Measurements from ENCODE around the gene FRMD1.

DNA sequence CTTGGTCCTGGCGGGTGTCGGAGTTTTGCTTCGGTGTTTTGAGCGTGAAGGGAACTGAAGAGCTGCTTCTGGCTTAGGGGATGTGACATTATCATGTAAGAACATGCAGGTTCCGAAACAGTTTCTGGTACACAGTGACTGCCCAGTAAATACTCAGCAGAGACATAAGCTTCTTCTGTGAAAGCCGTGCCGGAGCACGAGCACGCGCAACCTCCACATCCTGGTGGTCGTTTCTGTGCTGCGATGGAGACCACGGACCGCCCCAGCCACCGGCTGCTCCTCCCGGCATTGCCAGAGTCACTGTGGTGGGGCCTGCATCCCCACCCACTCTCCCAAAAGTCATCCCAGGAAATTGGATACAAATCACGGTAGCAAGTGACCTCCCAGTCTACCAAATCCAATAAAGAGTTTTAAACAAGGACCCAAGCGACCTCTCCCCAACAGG lies 62.8 kb downstream of the FRMD1 start:
- TF ChIP-seq SIN3A (IDR thresholded peaks at IDR 0.05; ENCODE audit: low read depth) (no peak), EZH2 (IDR thresholded peaks at IDR 0.05) (no peak), POLR2A (IDR thresholded peaks at IDR 0.05; ENCODE audit: borderline replicate concordance, extremely low read depth, insufficient read depth, insufficient read length) (no peak), CEBPB (IDR thresholded peaks at IDR 0.05; ENCODE audit: low read depth) (no peak), EGR1 (IDR thresholded peaks at IDR 0.05; ENCODE audit: low read depth) (no peak), POLR2AphosphoS5 (IDR thresholded peaks at IDR 0.05; ENCODE audit: low read depth, low read length) (no peak), SP1 (IDR thresholded peaks at IDR 0.05; ENCODE audit: low read depth) (no peak), SRF (IDR thresholded peaks at IDR 0.05; ENCODE audit: low read depth) (no peak), ZNF274 (IDR thresholded peaks at IDR 0.05; ENCODE audit: low read depth, low read length) (no peak)
- TF ChIP-seq, protein P1, sequence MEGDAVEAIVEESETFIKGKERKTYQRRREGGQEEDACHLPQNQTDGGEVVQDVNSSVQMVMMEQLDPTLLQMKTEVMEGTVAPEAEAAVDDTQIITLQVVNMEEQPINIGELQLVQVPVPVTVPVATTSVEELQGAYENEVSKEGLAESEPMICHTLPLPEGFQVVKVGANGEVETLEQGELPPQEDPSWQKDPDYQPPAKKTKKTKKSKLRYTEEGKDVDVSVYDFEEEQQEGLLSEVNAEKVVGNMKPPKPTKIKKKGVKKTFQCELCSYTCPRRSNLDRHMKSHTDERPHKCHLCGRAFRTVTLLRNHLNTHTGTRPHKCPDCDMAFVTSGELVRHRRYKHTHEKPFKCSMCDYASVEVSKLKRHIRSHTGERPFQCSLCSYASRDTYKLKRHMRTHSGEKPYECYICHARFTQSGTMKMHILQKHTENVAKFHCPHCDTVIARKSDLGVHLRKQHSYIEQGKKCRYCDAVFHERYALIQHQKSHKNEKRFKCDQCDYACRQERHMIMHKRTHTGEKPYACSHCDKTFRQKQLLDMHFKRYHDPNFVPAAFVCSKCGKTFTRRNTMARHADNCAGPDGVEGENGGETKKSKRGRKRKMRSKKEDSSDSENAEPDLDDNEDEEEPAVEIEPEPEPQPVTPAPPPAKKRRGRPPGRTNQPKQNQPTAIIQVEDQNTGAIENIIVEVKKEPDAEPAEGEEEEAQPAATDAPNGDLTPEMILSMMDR (IDR thresholded peaks at IDR 0.05 in 2 of 3, conservative IDR thresholded peaks at IDR 0.05 in 1 of 3; ENCODE audit: borderline replicate concordance in 1 of 3, insufficient read depth in 1 of 3, low read depth in 2 of 3, low read length in 2 of 3) = no peak
- TF ChIP-seq, protein P2, sequence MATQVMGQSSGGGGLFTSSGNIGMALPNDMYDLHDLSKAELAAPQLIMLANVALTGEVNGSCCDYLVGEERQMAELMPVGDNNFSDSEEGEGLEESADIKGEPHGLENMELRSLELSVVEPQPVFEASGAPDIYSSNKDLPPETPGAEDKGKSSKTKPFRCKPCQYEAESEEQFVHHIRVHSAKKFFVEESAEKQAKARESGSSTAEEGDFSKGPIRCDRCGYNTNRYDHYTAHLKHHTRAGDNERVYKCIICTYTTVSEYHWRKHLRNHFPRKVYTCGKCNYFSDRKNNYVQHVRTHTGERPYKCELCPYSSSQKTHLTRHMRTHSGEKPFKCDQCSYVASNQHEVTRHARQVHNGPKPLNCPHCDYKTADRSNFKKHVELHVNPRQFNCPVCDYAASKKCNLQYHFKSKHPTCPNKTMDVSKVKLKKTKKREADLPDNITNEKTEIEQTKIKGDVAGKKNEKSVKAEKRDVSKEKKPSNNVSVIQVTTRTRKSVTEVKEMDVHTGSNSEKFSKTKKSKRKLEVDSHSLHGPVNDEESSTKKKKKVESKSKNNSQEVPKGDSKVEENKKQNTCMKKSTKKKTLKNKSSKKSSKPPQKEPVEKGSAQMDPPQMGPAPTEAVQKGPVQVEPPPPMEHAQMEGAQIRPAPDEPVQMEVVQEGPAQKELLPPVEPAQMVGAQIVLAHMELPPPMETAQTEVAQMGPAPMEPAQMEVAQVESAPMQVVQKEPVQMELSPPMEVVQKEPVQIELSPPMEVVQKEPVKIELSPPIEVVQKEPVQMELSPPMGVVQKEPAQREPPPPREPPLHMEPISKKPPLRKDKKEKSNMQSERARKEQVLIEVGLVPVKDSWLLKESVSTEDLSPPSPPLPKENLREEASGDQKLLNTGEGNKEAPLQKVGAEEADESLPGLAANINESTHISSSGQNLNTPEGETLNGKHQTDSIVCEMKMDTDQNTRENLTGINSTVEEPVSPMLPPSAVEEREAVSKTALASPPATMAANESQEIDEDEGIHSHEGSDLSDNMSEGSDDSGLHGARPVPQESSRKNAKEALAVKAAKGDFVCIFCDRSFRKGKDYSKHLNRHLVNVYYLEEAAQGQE (IDR thresholded peaks at IDR 0.05; ENCODE audit: low read depth) = no peak
- TF ChIP-seq, protein P3, sequence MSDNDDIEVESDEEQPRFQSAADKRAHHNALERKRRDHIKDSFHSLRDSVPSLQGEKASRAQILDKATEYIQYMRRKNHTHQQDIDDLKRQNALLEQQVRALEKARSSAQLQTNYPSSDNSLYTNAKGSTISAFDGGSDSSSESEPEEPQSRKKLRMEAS (IDR thresholded peaks at IDR 0.05) = no peak

All from HCT116 (cell line).